Measurements from ENCODE around the gene TANGO2. TPM values are rescaled to one million over a fixed set of nuclear protein-coding genes. Genes with fewer than 3 reads are reported as not detected.

The TANGO2 gene
- total and polyA plus RNA-seq, 4 donors = 20.7 to 48.8 (median 34.1) TPM

DNA sequence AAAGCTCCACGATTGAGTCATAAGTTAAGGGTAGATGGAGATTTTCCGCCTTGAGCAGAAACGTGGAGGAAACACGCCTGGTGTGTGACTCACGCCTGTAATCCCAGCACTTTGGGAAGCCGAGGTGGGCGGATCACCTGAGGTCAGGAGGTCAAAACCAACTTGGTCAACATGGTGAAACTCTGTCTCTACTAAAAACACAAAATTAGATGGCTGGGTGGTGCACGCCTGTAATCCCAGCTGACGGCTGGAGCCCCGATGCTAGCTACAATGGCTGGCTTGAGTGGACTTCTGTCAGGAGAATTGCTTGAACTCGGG, 41.8 kb downstream of the TANGO2 start:
- no peak overlapping the region for H3K9ac ChIP-seq (ENCODE audit: insufficient read depth in 1 of 2, low read length in 2 of 2)
- peaks cover 0 to 35% (median 0%) of the 10 kb centered on the region in 4 donors for H3K36me3 ChIP-seq (ENCODE audit: control insufficient read depth in 4 of 4, insufficient read depth in 4 of 4, low read length in 4 of 4)
- ATAC-seq (ENCODE audit: insufficient read depth, low FRiP score) = no peak
- no peak for DNase-seq
- TF ChIP-seq, protein P1, sequence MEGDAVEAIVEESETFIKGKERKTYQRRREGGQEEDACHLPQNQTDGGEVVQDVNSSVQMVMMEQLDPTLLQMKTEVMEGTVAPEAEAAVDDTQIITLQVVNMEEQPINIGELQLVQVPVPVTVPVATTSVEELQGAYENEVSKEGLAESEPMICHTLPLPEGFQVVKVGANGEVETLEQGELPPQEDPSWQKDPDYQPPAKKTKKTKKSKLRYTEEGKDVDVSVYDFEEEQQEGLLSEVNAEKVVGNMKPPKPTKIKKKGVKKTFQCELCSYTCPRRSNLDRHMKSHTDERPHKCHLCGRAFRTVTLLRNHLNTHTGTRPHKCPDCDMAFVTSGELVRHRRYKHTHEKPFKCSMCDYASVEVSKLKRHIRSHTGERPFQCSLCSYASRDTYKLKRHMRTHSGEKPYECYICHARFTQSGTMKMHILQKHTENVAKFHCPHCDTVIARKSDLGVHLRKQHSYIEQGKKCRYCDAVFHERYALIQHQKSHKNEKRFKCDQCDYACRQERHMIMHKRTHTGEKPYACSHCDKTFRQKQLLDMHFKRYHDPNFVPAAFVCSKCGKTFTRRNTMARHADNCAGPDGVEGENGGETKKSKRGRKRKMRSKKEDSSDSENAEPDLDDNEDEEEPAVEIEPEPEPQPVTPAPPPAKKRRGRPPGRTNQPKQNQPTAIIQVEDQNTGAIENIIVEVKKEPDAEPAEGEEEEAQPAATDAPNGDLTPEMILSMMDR (IDR thresholded peaks at IDR 0.05; ENCODE audit: control extremely low read depth, extremely low read depth) = no peak
- peaks cover 0 to 3% (median 0%) of the 10 kb centered on the region in 5 donors for H3K4me1 ChIP-seq (ENCODE audit: control insufficient read depth in 5 of 5, insufficient read depth in 5 of 5, low read length in 5 of 5)
- no peaks in the 10 kb centered on the region for H3K27me3 ChIP-seq (ENCODE audit: control insufficient read depth in 3 of 3, insufficient read depth in 3 of 3, low read length in 2 of 3)
- no peak overlapping the region for H3K27ac ChIP-seq (ENCODE audit: low read depth in 1 of 2, low read length in 1 of 2)
- 93% methylated on average over 11 of the region's 11 CpGs for WGBS, 2 donors
- no peaks in the 10 kb centered on the region for H3K9me3 ChIP-seq (ENCODE audit: control insufficient read depth in 4 of 4, insufficient read depth in 3 of 4, low read length in 3 of 4)
- H3K4me3 ChIP-seq = no peak overlapping the region

DNA sequence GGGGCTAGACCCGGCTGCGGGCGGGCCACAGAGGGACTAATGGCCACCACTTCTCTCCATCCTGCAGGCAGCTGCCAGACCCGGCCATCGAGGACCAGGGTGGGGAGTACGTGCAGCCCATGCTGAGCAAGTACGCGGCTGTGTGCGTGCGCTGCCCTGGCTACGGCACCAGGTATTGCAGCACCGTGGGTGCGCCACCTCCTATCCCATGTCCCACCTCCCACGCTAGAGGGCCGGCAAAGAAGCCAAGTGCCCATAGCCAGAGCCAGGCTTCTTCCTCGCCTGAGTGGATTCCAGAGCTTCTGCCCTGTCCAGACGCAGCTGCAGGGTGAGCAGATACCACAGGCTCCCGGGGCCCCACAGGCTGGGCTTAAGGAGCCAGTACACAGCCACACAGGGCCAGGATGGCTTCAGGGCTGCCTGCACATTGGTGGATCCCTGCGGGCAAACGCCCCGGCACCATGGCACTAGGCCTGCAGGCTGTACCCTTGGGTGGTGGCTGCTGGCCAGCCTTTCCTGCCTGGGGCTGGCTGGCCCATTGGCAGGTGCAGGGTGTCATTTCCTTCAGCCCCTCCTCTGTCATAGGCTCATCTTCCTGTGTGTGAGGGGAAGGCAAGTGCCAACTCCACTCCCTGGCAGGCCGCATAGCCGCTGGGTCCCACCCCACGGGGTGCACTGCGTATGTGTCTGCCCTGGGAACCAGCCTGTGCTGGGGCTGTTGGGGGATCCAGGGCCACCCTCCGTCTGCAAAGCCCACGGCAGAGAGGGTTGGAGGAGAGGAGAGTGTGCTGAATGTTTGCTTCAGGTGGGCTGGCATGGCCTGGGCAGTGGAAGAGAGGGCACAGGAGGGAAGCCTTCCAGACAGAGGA, 42.6 kb downstream of the TANGO2 start:
- H3K4me3 ChIP-seq = no peak overlapping the region
- DNase-seq = no peak
- H3K27me3 ChIP-seq (ENCODE audit: control insufficient read depth in 3 of 3, insufficient read depth in 3 of 3, low read length in 2 of 3) = no peaks in the 10 kb centered on the region
- ATAC-seq (ENCODE audit: insufficient read depth, low FRiP score) = no peak
- H3K36me3 ChIP-seq (ENCODE audit: control insufficient read depth in 4 of 4, insufficient read depth in 4 of 4, low read length in 4 of 4) = peaks cover 0 to 35% (median 0%) of the 10 kb centered on the region in 4 donors
- H3K4me1 ChIP-seq (ENCODE audit: control insufficient read depth in 5 of 5, insufficient read depth in 5 of 5, low read length in 5 of 5) = peaks cover 0 to 3% (median 0%) of the 10 kb centered on the region in 5 donors
- WGBS, 2 donors = 91 to 94% methylated on average over 26 to 27 of the region's 27 CpGs
- no peaks in the 10 kb centered on the region for H3K9me3 ChIP-seq (ENCODE audit: control insufficient read depth in 4 of 4, insufficient read depth in 3 of 4, low read length in 3 of 4)
- TF ChIP-seq, protein P1 (IDR thresholded peaks at IDR 0.05; ENCODE audit: control extremely low read depth, extremely low read depth) = no peak
- H3K9ac ChIP-seq (ENCODE audit: insufficient read depth in 1 of 2, low read length in 2 of 2) = no peak overlapping the region
- H3K27ac ChIP-seq (ENCODE audit: low read depth in 1 of 2, low read length in 1 of 2) = no peak overlapping the region

DNA sequence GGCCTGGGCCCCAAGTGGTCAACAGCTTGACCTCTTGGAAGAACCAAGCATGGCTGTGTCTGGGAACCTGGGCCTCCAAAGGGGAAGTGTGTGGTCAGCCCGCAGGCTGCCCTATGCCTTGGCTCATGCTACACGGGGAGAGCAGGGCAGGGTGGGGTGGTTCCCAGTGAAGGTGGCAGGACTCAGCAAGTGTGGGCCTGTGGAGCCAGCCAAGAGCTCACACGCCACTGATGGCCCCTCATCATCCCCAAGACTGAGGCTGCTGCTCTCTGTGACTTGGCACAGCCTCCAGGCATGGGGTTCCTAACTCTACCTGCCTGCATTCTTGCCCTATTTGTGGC, 43.2 kb downstream of the TANGO2 start:
- TF ChIP-seq, protein P1 (IDR thresholded peaks at IDR 0.05; ENCODE audit: control extremely low read depth, extremely low read depth) = no peak
- ATAC-seq (ENCODE audit: insufficient read depth, low FRiP score) (no peak), DNase-seq (no peak)
- 75 to 81% methylated on average over 3 of the region's 3 CpGs for WGBS, 2 donors
- Histone ChIP-seq H3K27ac (ENCODE audit: low read depth in 1 of 2, low read length in 1 of 2) (no peak overlapping the region), H3K9ac (ENCODE audit: insufficient read depth in 1 of 2, low read length in 2 of 2) (no peak overlapping the region), H3K4me3 (no peak overlapping the region), H3K27me3 (ENCODE audit: control insufficient read depth in 3 of 3, insufficient read depth in 3 of 3, low read length in 2 of 3) (no peaks in the 10 kb centered on the region), H3K9me3 (ENCODE audit: control insufficient read depth in 4 of 4, insufficient read depth in 3 of 4, low read length in 3 of 4) (no peaks in the 10 kb centered on the region), H3K36me3 (ENCODE audit: control insufficient read depth in 4 of 4, insufficient read depth in 4 of 4, low read length in 4 of 4) (peaks cover 0 to 35% (median 0%) of the 10 kb centered on the region in 4 donors), H3K4me1 (ENCODE audit: control insufficient read depth in 5 of 5, insufficient read depth in 5 of 5, low read length in 5 of 5) (peaks cover 0 to 3% (median 0%) of the 10 kb centered on the region in 5 donors)
